ENCODE results near the gene PUS7L.
"Not testable (repeated sequence)": the region's sequence is repeated elsewhere in the genome, so short reads cannot be mapped to it uniquely, and the experiment has no call there.

Gene PUS7L

GRCh38 chr12:43728698-43729097 lies 29.9 kb downstream of the PUS7L start:
- H3K36me3 ChIP-seq (ENCODE audit: control insufficient read depth, insufficient read depth, low read length), result peaks cover 2% of the 10 kb centered on the region
- DNase-seq, result no peak
- H3K4me3 ChIP-seq (ENCODE audit: insufficient read depth, low read depth, low read length, poor library complexity, severe bottlenecking), result no peak overlapping the region
- H3K27ac ChIP-seq (ENCODE audit: insufficient read depth, low read length, poor library complexity, severe bottlenecking), result no peak overlapping the region
- H3K9me3 ChIP-seq (ENCODE audit: control insufficient read depth, low read length), result no peaks in the 10 kb centered on the region
- no peaks in the 10 kb centered on the region for H3K4me1 ChIP-seq (ENCODE audit: control insufficient read depth, insufficient read depth, low read length, poor library complexity, severe bottlenecking)
- no peaks in the 10 kb centered on the region for H3K27me3 ChIP-seq (replicated peaks; ENCODE audit: control insufficient read depth, insufficient read depth, low read length, poor library complexity, severe bottlenecking)

- H3K9me3 ChIP-seq (ENCODE audit: control insufficient read depth, low read length), result no peaks in the 10 kb centered on the region
These were observed 30.5 kb downstream of the PUS7L start for GRCh38 chr12:43728117-43728516.

GRCh38 chr12:43723134-43723533 lies 35.5 kb downstream of the PUS7L start:
- Histone ChIP-seq H3K27me3 (replicated peaks; ENCODE audit: control insufficient read depth, insufficient read depth, low read length, poor library complexity, severe bottlenecking) (no peaks in the 10 kb centered on the region), H3K27ac (ENCODE audit: insufficient read depth, low read length, poor library complexity, severe bottlenecking) (no peak overlapping the region), H3K4me1 (ENCODE audit: control insufficient read depth, insufficient read depth, low read length, poor library complexity, severe bottlenecking) (no peaks in the 10 kb centered on the region), H3K36me3 (ENCODE audit: control insufficient read depth, insufficient read depth, low read length) (no peaks in the 10 kb centered on the region), H3K9me3 (ENCODE audit: control insufficient read depth, low read length) (no peaks in the 10 kb centered on the region), H3K4me3 (ENCODE audit: insufficient read depth, low read depth, low read length, poor library complexity, severe bottlenecking) (no peak overlapping the region)
- no peak for DNase-seq

More at GRCh38 chr12:43728117-43728516, 30.5 kb downstream of the PUS7L start:
- no peaks in the 10 kb centered on the region for H3K4me1 ChIP-seq (ENCODE audit: control insufficient read depth, insufficient read depth, low read length, poor library complexity, severe bottlenecking)
- DNase-seq, result no peak
- H3K36me3 ChIP-seq (ENCODE audit: control insufficient read depth, insufficient read depth, low read length), result no peaks in the 10 kb centered on the region
- H3K27ac ChIP-seq (ENCODE audit: insufficient read depth, low read length, poor library complexity, severe bottlenecking), result no peak overlapping the region
- H3K4me3 ChIP-seq (ENCODE audit: insufficient read depth, low read depth, low read length, poor library complexity, severe bottlenecking), result no peak overlapping the region
- no peaks in the 10 kb centered on the region for H3K27me3 ChIP-seq (replicated peaks; ENCODE audit: control insufficient read depth, insufficient read depth, low read length, poor library complexity, severe bottlenecking)

- Histone ChIP-seq H3K27ac (ENCODE audit: insufficient read depth, low read length, poor library complexity, severe bottlenecking) (no peak overlapping the region), H3K4me3 (ENCODE audit: insufficient read depth, low read depth, low read length, poor library complexity, severe bottlenecking) (no peak overlapping the region), H3K27me3 (replicated peaks; ENCODE audit: control insufficient read depth, insufficient read depth, low read length, poor library complexity, severe bottlenecking) (no peaks in the 10 kb centered on the region), H3K4me1 (ENCODE audit: control insufficient read depth, insufficient read depth, low read length, poor library complexity, severe bottlenecking) (no peaks in the 10 kb centered on the region), H3K36me3 (ENCODE audit: control insufficient read depth, insufficient read depth, low read length) (no peaks in the 10 kb centered on the region), H3K9me3 (ENCODE audit: control insufficient read depth, low read length) (no peaks in the 10 kb centered on the region)
- DNase-seq, result no peak
These were observed 36.0 kb downstream of the PUS7L start for GRCh38 chr12:43722621-43723020.

GRCh38 chr12:43711348-43711747 lies 47.2 kb downstream of the PUS7L start:
- H3K9me3 ChIP-seq (ENCODE audit: control insufficient read depth, low read length), result no peaks in the 10 kb centered on the region
- no peak overlapping the region for H3K4me3 ChIP-seq (ENCODE audit: insufficient read depth, low read depth, low read length, poor library complexity, severe bottlenecking)
- no peak overlapping the region for H3K27ac ChIP-seq (ENCODE audit: insufficient read depth, low read length, poor library complexity, severe bottlenecking)
- no peaks in the 10 kb centered on the region for H3K4me1 ChIP-seq (ENCODE audit: control insufficient read depth, insufficient read depth, low read length, poor library complexity, severe bottlenecking)
- H3K27me3 ChIP-seq (replicated peaks; ENCODE audit: control insufficient read depth, insufficient read depth, low read length, poor library complexity, severe bottlenecking), result no peaks in the 10 kb centered on the region
- no peaks in the 10 kb centered on the region for H3K36me3 ChIP-seq (ENCODE audit: control insufficient read depth, insufficient read depth, low read length)
- no peak for DNase-seq

- H3K4me1 ChIP-seq (ENCODE audit: control insufficient read depth, insufficient read depth, low read length, poor library complexity, severe bottlenecking); H3K27ac ChIP-seq (ENCODE audit: insufficient read depth, low read length, poor library complexity, severe bottlenecking); DNase-seq; H3K9me3 ChIP-seq (ENCODE audit: control insufficient read depth, low read length); H3K36me3 ChIP-seq (ENCODE audit: control insufficient read depth, insufficient read depth, low read length); H3K4me3 ChIP-seq (ENCODE audit: insufficient read depth, low read depth, low read length, poor library complexity, severe bottlenecking); H3K27me3 ChIP-seq (replicated peaks; ENCODE audit: control insufficient read depth, insufficient read depth, low read length, poor library complexity, severe bottlenecking): not testable (repeated sequence)
These were observed 54.8 kb downstream of the PUS7L start for GRCh38 chr12:43703772-43704171.

GRCh38 chr12:43701194-43701593 lies 57.4 kb downstream of the PUS7L start:
- not testable (repeated sequence) for H3K4me3 ChIP-seq (ENCODE audit: insufficient read depth, low read depth, low read length, poor library complexity, severe bottlenecking); H3K9me3 ChIP-seq (ENCODE audit: control insufficient read depth, low read length); DNase-seq; H3K27ac ChIP-seq (ENCODE audit: insufficient read depth, low read length, poor library complexity, severe bottlenecking); H3K27me3 ChIP-seq (replicated peaks; ENCODE audit: control insufficient read depth, insufficient read depth, low read length, poor library complexity, severe bottlenecking); H3K36me3 ChIP-seq (ENCODE audit: control insufficient read depth, insufficient read depth, low read length); H3K4me1 ChIP-seq (ENCODE audit: control insufficient read depth, insufficient read depth, low read length, poor library complexity, severe bottlenecking)

- no peak for DNase-seq
- H3K9me3 ChIP-seq (ENCODE audit: control insufficient read depth, low read length), result no peaks in the 10 kb centered on the region
- no peak overlapping the region for H3K4me3 ChIP-seq (ENCODE audit: insufficient read depth, low read depth, low read length, poor library complexity, severe bottlenecking)
- no peaks in the 10 kb centered on the region for H3K4me1 ChIP-seq (ENCODE audit: control insufficient read depth, insufficient read depth, low read length, poor library complexity, severe bottlenecking)
- H3K27me3 ChIP-seq (replicated peaks; ENCODE audit: control insufficient read depth, insufficient read depth, low read length, poor library complexity, severe bottlenecking), result no peaks in the 10 kb centered on the region
- no peak overlapping the region for H3K27ac ChIP-seq (ENCODE audit: insufficient read depth, low read length, poor library complexity, severe bottlenecking)
- H3K36me3 ChIP-seq (ENCODE audit: control insufficient read depth, insufficient read depth, low read length), result no peaks in the 10 kb centered on the region
These were observed 62.4 kb downstream of the PUS7L start for GRCh38 chr12:43696154-43696553.

- Histone ChIP-seq H3K36me3 (ENCODE audit: control insufficient read depth, insufficient read depth, low read length) (no peaks in the 10 kb centered on the region), H3K4me3 (ENCODE audit: insufficient read depth, low read depth, low read length, poor library complexity, severe bottlenecking) (no peak overlapping the region), H3K4me1 (ENCODE audit: control insufficient read depth, insufficient read depth, low read length, poor library complexity, severe bottlenecking) (no peaks in the 10 kb centered on the region), H3K27ac (ENCODE audit: insufficient read depth, low read length, poor library complexity, severe bottlenecking) (no peak overlapping the region), H3K9me3 (ENCODE audit: control insufficient read depth, low read length) (no peaks in the 10 kb centered on the region), H3K27me3 (replicated peaks; ENCODE audit: control insufficient read depth, insufficient read depth, low read length, poor library complexity, severe bottlenecking) (no peaks in the 10 kb centered on the region)
- DNase-seq, result no peak
These were observed 63.7 kb downstream of the PUS7L start for GRCh38 chr12:43694879-43695278.

- no peaks in the 10 kb centered on the region for H3K4me1 ChIP-seq (ENCODE audit: control insufficient read depth, insufficient read depth, low read length, poor library complexity, severe bottlenecking)
- H3K27ac ChIP-seq (ENCODE audit: insufficient read depth, low read length, poor library complexity, severe bottlenecking), result no peak overlapping the region
- H3K4me3 ChIP-seq (ENCODE audit: insufficient read depth, low read depth, low read length, poor library complexity, severe bottlenecking), result no peak overlapping the region
- no peaks in the 10 kb centered on the region for H3K9me3 ChIP-seq (ENCODE audit: control insufficient read depth, low read length)
- H3K36me3 ChIP-seq (ENCODE audit: control insufficient read depth, insufficient read depth, low read length), result no peaks in the 10 kb centered on the region
- H3K27me3 ChIP-seq (replicated peaks; ENCODE audit: control insufficient read depth, insufficient read depth, low read length, poor library complexity, severe bottlenecking), result no peaks in the 10 kb centered on the region
- no peak for DNase-seq
These were observed 66.5 kb downstream of the PUS7L start for GRCh38 chr12:43692064-43692463.

GRCh38 chr12:43685491-43685890 lies 73.1 kb downstream of the PUS7L start:
- not testable (repeated sequence) for H3K4me3 ChIP-seq (ENCODE audit: insufficient read depth, low read depth, low read length, poor library complexity, severe bottlenecking); H3K27ac ChIP-seq (ENCODE audit: insufficient read depth, low read length, poor library complexity, severe bottlenecking); H3K27me3 ChIP-seq (replicated peaks; ENCODE audit: control insufficient read depth, insufficient read depth, low read length, poor library complexity, severe bottlenecking); H3K4me1 ChIP-seq (ENCODE audit: control insufficient read depth, insufficient read depth, low read length, poor library complexity, severe bottlenecking); H3K9me3 ChIP-seq (ENCODE audit: control insufficient read depth, low read length); DNase-seq; H3K36me3 ChIP-seq (ENCODE audit: control insufficient read depth, insufficient read depth, low read length)

Measured in effector memory CD4-positive, alpha-beta T cell (primary cell).